HCT116 (cell line): Measurements from ENCODE around the gene HOXB9. TPM values are rescaled to one million over a fixed set of nuclear protein-coding genes. Genes with fewer than 3 reads are reported as not detected.

Experiments
- ATAC-seq: fragments of 200-7000 bp; cut with Tn5 transposase; 2 replicates; pipeline ENCODE4 v1.9.1; 2020; ENCODE audit warnings: mild to moderate bottlenecking, moderate library complexity
- BruUV-seq: library from RNA; stranded (reverse); fragments of 400-500 nt; replicated peaks from 2 replicates; lab custom pipeline; 2021; lab: Mats Ljungman, UMichigan
- CTCF ChIA-PET: fragments of 300-600 bp; sonication (Branson Sonifier 250); formaldehyde crosslinking; loops from one replicate; lab custom pipeline; 2021; ENCODE audit warnings: antibody characterized with exemption; lab: Charles Lee
- POLR2A ChIA-PET: fragments of 300-600, 350-600 bp; sonication (Branson Sonifier 250); formaldehyde crosslinking; loops from one replicate; lab custom pipeline; 2021; ENCODE audit warnings: antibody characterized with exemption; lab: Charles Lee
- RAD21 ChIA-PET, 2 experiments: fragments of 300-600 bp; sonication (Branson Sonifier 250); formaldehyde crosslinking; loops; one replicate each; lab custom pipeline; 2023; ENCODE audit warnings: low total read pairs in 2 of 2; ENCODE audit not compliant: uncharacterized antibody in 2 of 2, unreplicated experiment in 2 of 2, low non-redundant PET in 1 of 2; lab: Charles Lee
- DNase-seq: peaks from one replicate; pipeline ENCODE4 v3.0.0-alpha.2; 2010; ENCODE audit warnings: low read depth, low spot score
- H2AFZ ChIP-seq: fragments of 200-600 bp; shearing (Covaris generic), sonication (generic); 2 replicates; pipeline ENCODE4 v1.6.1; 2017; ENCODE audit warnings: low read depth, mixed run types, mixed read lengths, antibody characterized with exemption, low read length; ENCODE audit not compliant: poor library complexity, severe bottlenecking
- H3K27ac ChIP-seq: 2 replicates; pipeline ENCODE4 v1.5.1; 2012; ENCODE audit warnings: low read depth, low read length
- H3K27me3 ChIP-seq: fragments of 200-600 bp; sonication (generic); 2 replicates; pipeline ENCODE4 v1.6.1; 2016; ENCODE audit warnings: mixed run types, low read length, mixed read lengths; ENCODE audit not compliant: insufficient read depth
- H3K36me3 ChIP-seq, 2 experiments: fragments of 200-500 bp in 1 of 2; fragments of 200-600 bp in 1 of 2; sonication (Bioruptor generic) in 1 of 2; sonication (generic) in 1 of 2; 2 replicates each; pipeline versions ENCODE4 v1.5.1 to v1.6.1; 2014 to 2016; ENCODE audit warnings: low read length in 2 of 2, inconsistent platforms in 1 of 2, mixed read lengths in 1 of 2, mixed run types in 1 of 2; ENCODE audit not compliant: insufficient read depth in 2 of 2, control insufficient read depth in 1 of 2
- H3K4me1 ChIP-seq, 2 experiments: fragments of 200-600 bp in 1 of 2; sonication (generic) in 1 of 2; 2 replicates each; pipeline versions ENCODE4 v1.5.1 to v1.6.1; 2012 to 2017; ENCODE audit warnings: low read length in 2 of 2, inconsistent platforms in 1 of 2, mild to moderate bottlenecking in 1 of 2, mixed read lengths in 1 of 2, mixed run types in 1 of 2, moderate library complexity in 1 of 2; ENCODE audit not compliant: insufficient read depth in 2 of 2, control insufficient read depth in 1 of 2
- H3K4me2 ChIP-seq: fragments of 200-600 bp; sonication (generic); 2 replicates; pipeline ENCODE4 v1.6.1; 2017; ENCODE audit warnings: mixed run types, low read length, mixed read lengths
- H3K4me3 ChIP-seq, 2 experiments: fragments of 200-600 bp in 1 of 2; sonication (generic) in 1 of 2; replicated peaks in 1 of 2; 2 replicates each; pipeline ENCODE4 v1.5.1; 2011 to 2016; ENCODE audit warnings: low read length in 2 of 2, control low read depth in 1 of 2, low read depth in 1 of 2, mild to moderate bottlenecking in 1 of 2, mixed read lengths in 1 of 2, mixed run types in 1 of 2
- H3K79me2 ChIP-seq: fragments of 200-600 bp; sonication (generic); 2 replicates; pipeline ENCODE4 v1.6.1; 2017; ENCODE audit warnings: mild to moderate bottlenecking, mixed run types, low read length, moderate library complexity, mixed read lengths; ENCODE audit not compliant: insufficient read depth
- H3K9ac ChIP-seq: fragments of 200-600 bp; sonication (generic); 2 replicates; pipeline ENCODE4 v1.6.1; 2016; ENCODE audit warnings: low read length, mixed read lengths
- H3K9me2 ChIP-seq: fragments of 200-600 bp; sonication (generic), shearing (Covaris generic); 2 replicates; pipeline ENCODE4 v1.6.1; 2017; ENCODE audit warnings: mixed run types, mild to moderate bottlenecking, moderate library complexity; ENCODE audit not compliant: insufficient read depth
- H3K9me3 ChIP-seq, 2 experiments: fragments of 200-500 bp in 1 of 2; fragments of 200-600 bp in 1 of 2; sonication (Bioruptor generic) in 1 of 2; sonication (generic) in 1 of 2; 2 replicates each; pipeline ENCODE4 v1.6.1; 2014 to 2017; ENCODE audit warnings: low read length in 2 of 2, mixed read lengths in 2 of 2, inconsistent platforms in 1 of 2, low read depth in 1 of 2, mild to moderate bottlenecking in 1 of 2, mixed run types in 1 of 2, moderate library complexity in 1 of 2; ENCODE audit not compliant: control insufficient read depth in 1 of 2, insufficient read depth in 1 of 2
- H4K20me1 ChIP-seq: fragments of 200-600 bp; sonication (generic), shearing (Covaris generic); 2 replicates; pipeline ENCODE4 v1.6.1; 2017; ENCODE audit warnings: mixed run types, mild to moderate bottlenecking, moderate library complexity; ENCODE audit not compliant: insufficient read depth
- CEBPB ChIP-seq: IDR thresholded peaks from 2 replicates; pipeline ENCODE4 v1.6.1; 2012; ENCODE audit warnings: low read depth
- POLR2A ChIP-seq: IDR thresholded peaks from 2 replicates; pipeline ENCODE4 v1.7.0; 2011; ENCODE audit warnings: borderline replicate concordance; ENCODE audit not compliant: insufficient read depth, insufficient read length; ENCODE audit errors: extremely low read depth
- SP1 ChIP-seq: IDR thresholded peaks from 2 replicates; pipeline ENCODE4 v1.6.1; 2012; ENCODE audit warnings: low read depth
- ZBTB33 ChIP-seq: IDR thresholded peaks from 2 replicates; pipeline ENCODE4 v1.6.1; 2011; ENCODE audit warnings: mild to moderate bottlenecking, low read length, moderate library complexity; ENCODE audit not compliant: insufficient replicate concordance; ENCODE audit errors: extremely low read depth
- ZFX ChIP-seq: fragments of 450-650 bp; IDR thresholded peaks from 2 replicates; pipeline ENCODE4 v1.6.1; 2017
- ZNF274 ChIP-seq: fragments of 200-500 bp; sonication (Bioruptor generic); IDR thresholded peaks from 2 replicates; pipeline ENCODE4 v1.6.1; 2014; ENCODE audit warnings: mild to moderate bottlenecking, low read depth, low read length, inconsistent platforms
- intact Hi-C: fragments of 100-400 bp; cut with micrococcal nuclease; formaldehyde crosslinking; loops from 2 replicates; pipeline ENCODE4 v1.10.0; 2022
- total RNA-seq: library from RNA; stranded (reverse); gene quantifications from one replicate; pipeline ENCODE4 v1.2.1, GENCODE V29; 2021; ENCODE audit not compliant: unreplicated experiment
- TF ChIP-seq, protein P1 (sequence below): IDR thresholded peaks from 2 replicates; pipeline ENCODE4 v1.6.1; 2012; ENCODE audit warnings: low read depth

Gene HOXB9
- total RNA-seq, 1 experiment from 2014 or later: 40.1 TPM

GRCh38 chr17:48615047-48615962, 10.9 kb downstream of the HOXB9 start, which contains the start of gene HOXB8:
TSS of gene HOXB8 (minus strand) at chr17:48615292. CDS start at chr17:48614704, 588 bp downstream.
- Histone ChIP-seq H3K9me3 (no peaks in the 10 kb centered on the region), H2AFZ (no peak within 1 kb of the TSS), H3K79me2 (peaks cover 71% of the 10 kb centered on the region), H3K9ac (peak within 1 kb of the TSS; percentile 97), H3K27me3 (no peaks in the 10 kb centered on the region), H3K36me3 (no peaks in the 10 kb centered on the region), H3K9me2 (no peaks in the 10 kb centered on the region), H4K20me1 (no peaks in the 10 kb centered on the region), H3K4me2 (peak within 1 kb of the TSS; percentile 95), H3K4me1 (peaks cover 8 to 51% of the 10 kb centered on the region in 2 experiments; a peak in 3 of 4 replicates), H3K27ac (peak within 1 kb of the TSS; percentile 88), H3K4me3 (peak within 1 kb of the TSS; percentile 80 to 90)
- ATAC-seq: no peak
- CTCF ChIA-PET: interaction anchor here (0.6 to 3.7 kb wide), 13 partner anchors 7 to 590 kb away, joined by 3 to 13 read pairs (median 4); no protein-coding TSS in a partner anchor
- POLR2A ChIA-PET: interaction anchor here (0.6 to 1.4 kb wide), 9 partner anchors 9 to 590 kb away, joined by 3 to 8 read pairs (median 3); no protein-coding TSS in a partner anchor
- TF ChIP-seq ZNF274: no peak
- peak; percentile 20; the same call in 1 of the 2 replicates for TF ChIP-seq SP1
- RAD21 ChIA-PET: interaction anchor here in 1 of 2 experiments (0.6 kb wide), 1 partner anchor 192 kb away, joined by 3 read pairs; no protein-coding TSS in a partner anchor
- no peak for DNase-seq
- intact Hi-C loops: loop anchor here (5.0 to 10.0 kb wide), 2 partner anchors 131 to 263 kb away; no protein-coding TSS in a partner anchor
- TSS peak; percentile 40 for BruUV-seq

- Histone ChIP-seq H3K27me3 (no peaks in the 10 kb centered on the region), H3K9ac (peak overlapping the region; percentile 97), H3K4me3 (peak overlapping the region; percentile 80 to 90), H2AFZ (no peak overlapping the region), H4K20me1 (no peaks in the 10 kb centered on the region), H3K79me2 (peaks cover 83% of the 10 kb centered on the region), H3K9me3 (no peaks in the 10 kb centered on the region), H3K4me2 (peak overlapping the region; percentile 95), H3K9me2 (no peaks in the 10 kb centered on the region), H3K27ac (peak overlapping the region; percentile 88), H3K36me3 (no peaks in the 10 kb centered on the region), H3K4me1 (peaks cover 15 to 60% of the 10 kb centered on the region in 2 experiments; a peak in 3 of 4 replicates)
- ChIA-PET POLR2A (interaction anchor here (0.7 to 1.9 kb wide), 3 partner anchors 12 to 396 kb away, joined by 3 to 11 read pairs (median 8); partner anchors contain the start of gene HOXB9), RAD21 (interaction anchor here in 1 of 2 experiments (0.6 kb wide), 1 partner anchor 15 kb away, joined by 4 read pairs; no protein-coding TSS in a partner anchor), CTCF (interaction anchor here (0.7 to 3.4 kb wide), 8 partner anchors 9 to 588 kb away, joined by 3 to 12 read pairs (median 5); no protein-coding TSS in a partner anchor)
- intact Hi-C loops: loop anchor here (2.0 to 10.0 kb wide), 2 partner anchors 129 to 353 kb away; no protein-coding TSS in a partner anchor
- ATAC-seq: no peak
- no peak for DNase-seq
- TSS peak; percentile 22 for BruUV-seq
- TF ChIP-seq POLR2A (no peak), ZBTB33 (no peak), CEBPB (no peak), ZFX (no peak)
- TF ChIP-seq, protein P1, sequence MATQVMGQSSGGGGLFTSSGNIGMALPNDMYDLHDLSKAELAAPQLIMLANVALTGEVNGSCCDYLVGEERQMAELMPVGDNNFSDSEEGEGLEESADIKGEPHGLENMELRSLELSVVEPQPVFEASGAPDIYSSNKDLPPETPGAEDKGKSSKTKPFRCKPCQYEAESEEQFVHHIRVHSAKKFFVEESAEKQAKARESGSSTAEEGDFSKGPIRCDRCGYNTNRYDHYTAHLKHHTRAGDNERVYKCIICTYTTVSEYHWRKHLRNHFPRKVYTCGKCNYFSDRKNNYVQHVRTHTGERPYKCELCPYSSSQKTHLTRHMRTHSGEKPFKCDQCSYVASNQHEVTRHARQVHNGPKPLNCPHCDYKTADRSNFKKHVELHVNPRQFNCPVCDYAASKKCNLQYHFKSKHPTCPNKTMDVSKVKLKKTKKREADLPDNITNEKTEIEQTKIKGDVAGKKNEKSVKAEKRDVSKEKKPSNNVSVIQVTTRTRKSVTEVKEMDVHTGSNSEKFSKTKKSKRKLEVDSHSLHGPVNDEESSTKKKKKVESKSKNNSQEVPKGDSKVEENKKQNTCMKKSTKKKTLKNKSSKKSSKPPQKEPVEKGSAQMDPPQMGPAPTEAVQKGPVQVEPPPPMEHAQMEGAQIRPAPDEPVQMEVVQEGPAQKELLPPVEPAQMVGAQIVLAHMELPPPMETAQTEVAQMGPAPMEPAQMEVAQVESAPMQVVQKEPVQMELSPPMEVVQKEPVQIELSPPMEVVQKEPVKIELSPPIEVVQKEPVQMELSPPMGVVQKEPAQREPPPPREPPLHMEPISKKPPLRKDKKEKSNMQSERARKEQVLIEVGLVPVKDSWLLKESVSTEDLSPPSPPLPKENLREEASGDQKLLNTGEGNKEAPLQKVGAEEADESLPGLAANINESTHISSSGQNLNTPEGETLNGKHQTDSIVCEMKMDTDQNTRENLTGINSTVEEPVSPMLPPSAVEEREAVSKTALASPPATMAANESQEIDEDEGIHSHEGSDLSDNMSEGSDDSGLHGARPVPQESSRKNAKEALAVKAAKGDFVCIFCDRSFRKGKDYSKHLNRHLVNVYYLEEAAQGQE: no peak
These were observed 12.1 kb downstream of the HOXB9 start for GRCh38 chr17:48613862-48614694.
